H1 (cell line): ENCODE data around the gene TEX9. TPM values are rescaled to one million over a fixed set of nuclear protein-coding genes. Genes with fewer than 3 reads are reported as not detected.
A peak's percentile ranks its signal among the peaks of the same experiment; 100 is the strongest.

ENCODE experiments used
- BACH1 ChIP-seq: IDR thresholded peaks from 2 replicates; pipeline ENCODE4 v1.6.1; 2012; ENCODE audit warnings: low read length, improper control_type of control experiment
- CBX5 ChIP-seq: fragments of 300-800, 300-1000 bp; sonication (generic); IDR thresholded peaks from 2 replicates; pipeline ENCODE4 v1.7.1; 2016; ENCODE audit warnings: antibody characterized with exemption, low read length, low read depth
- CHD2 ChIP-seq: IDR thresholded peaks from 2 replicates; pipeline ENCODE4 v1.6.1; 2012; ENCODE audit warnings: low read length, improper control_type of control experiment
- CREB1 ChIP-seq: IDR thresholded peaks from 2 replicates; pipeline ENCODE4 v1.6.1; 2012; ENCODE audit warnings: inconsistent platforms
- CTBP2 ChIP-seq: IDR thresholded peaks from 2 replicates; pipeline ENCODE4 v1.7.0; 2011; ENCODE audit warnings: borderline replicate concordance, mild to moderate bottlenecking, moderate library complexity, mixed read lengths, low read length; ENCODE audit not compliant: insufficient read depth, insufficient read length
- EP300 ChIP-seq, 2 experiments: IDR thresholded peaks; 1 replicate in 1 of 2; 2 replicates in 1 of 2; pipeline ENCODE4 v1.6.1; 2011 to 2012; ENCODE audit warnings: low read depth in 2 of 2, low read length in 2 of 2, mild to moderate bottlenecking in 2 of 2, borderline replicate concordance in 1 of 2, inconsistent platforms in 1 of 2, moderate library complexity in 1 of 2
- HDAC2 ChIP-seq, 2 experiments: fragments of 300-600 bp in 1 of 2; sonication (generic) in 1 of 2; IDR thresholded peaks; 2 replicates each; pipeline ENCODE4 v1.6.1; 2011 to 2012; ENCODE audit warnings: low read depth in 2 of 2, low read length in 2 of 2, mild to moderate bottlenecking in 2 of 2, moderate library complexity in 2 of 2, borderline replicate concordance in 1 of 2, inconsistent platforms in 1 of 2
- KDM5A ChIP-seq: fragments of 200-600 bp; IDR thresholded peaks from 2 replicates; pipeline ENCODE4 v1.7.1; 2012; ENCODE audit warnings: mild to moderate bottlenecking, low read length, inconsistent platforms, mixed read lengths
- MAFK ChIP-seq: IDR thresholded peaks from 2 replicates; pipeline ENCODE4 v1.6.1; 2012; ENCODE audit warnings: low read depth, mild to moderate bottlenecking, improper control_type of control experiment, low read length
- MAX ChIP-seq: IDR thresholded peaks from 2 replicates; pipeline ENCODE4 v1.6.1; 2012; ENCODE audit warnings: inconsistent platforms
- PHF8 ChIP-seq: fragments of 200-600 bp; sonication (generic); conservative IDR thresholded peaks from 2 replicates; pipeline ENCODE4 v1.7.1; 2012; ENCODE audit warnings: low read depth, mild to moderate bottlenecking, inconsistent platforms, low read length, moderate library complexity
- RAD21 ChIP-seq, 2 experiments: IDR thresholded peaks in 1 of 2; conservative IDR thresholded peaks in 1 of 2; 2 replicates each; pipeline ENCODE4 v1.6.1; 2011; ENCODE audit warnings: low read depth in 2 of 2, low read length in 2 of 2, improper control_type of control experiment in 1 of 2, inconsistent platforms in 1 of 2, mild to moderate bottlenecking in 1 of 2, moderate library complexity in 1 of 2
- SIX5 ChIP-seq: IDR thresholded peaks from 2 replicates; pipeline ENCODE4 v1.6.1; 2011; ENCODE audit warnings: mild to moderate bottlenecking, low read depth, low read length
- SP1 ChIP-seq: IDR thresholded peaks from 2 replicates; pipeline ENCODE4 v1.6.1; 2011; ENCODE audit warnings: low read depth, low read length
- SP4 ChIP-seq: IDR thresholded peaks from 2 replicates; pipeline ENCODE4 v1.6.1; 2012; ENCODE audit warnings: low read length, inconsistent platforms
- SRF ChIP-seq: IDR thresholded peaks from 2 replicates; pipeline ENCODE4 v1.6.1; 2011; ENCODE audit warnings: mild to moderate bottlenecking, low read depth, low read length, moderate library complexity
- TAF1 ChIP-seq: IDR thresholded peaks from 2 replicates; pipeline ENCODE4 v1.6.1; 2011; ENCODE audit warnings: mild to moderate bottlenecking, low read depth, low read length
- TCF12 ChIP-seq: IDR thresholded peaks from 2 replicates; pipeline ENCODE4 v1.6.1; 2011; ENCODE audit warnings: low read depth, mild to moderate bottlenecking, low read length
- TEAD4 ChIP-seq: IDR thresholded peaks from 2 replicates; pipeline ENCODE4 v1.6.1; 2012; ENCODE audit warnings: low read depth, low read length, inconsistent platforms, mixed read lengths
- YY1 ChIP-seq: IDR thresholded peaks from 2 replicates; pipeline ENCODE4 v1.6.1; 2011; ENCODE audit warnings: low read depth, mild to moderate bottlenecking, low read length
- polyA plus RNA-seq, 7 experiments: library from polyadenylated mRNA; depleted of rRNA in 3 of 7; stranded (reverse) in 5 of 7; unstranded in 2 of 7; fragments of >200 nt in 5 of 7; fragments of 200-250 nt in 2 of 7; gene quantifications; 1 replicate in 5 of 7; 2 replicates in 1 of 7; 4 replicates in 1 of 7; pipeline versions ENCODE4 v1.2.1 to v1.2.3, GENCODE V29; 2011 to 2013; ENCODE audit warnings: missing spikeins in 2 of 7, mixed read lengths in 2 of 7
- total RNA-seq: library from RNA; stranded (reverse); fragmentation: NEBNext Ultra II Directional; extraction: Animal tissue kit (Norgen Biotek cat#: 25700); gene quantifications from 2 replicates; pipeline ENCODE4 v1.2.1, GENCODE V29; 2021
- TF ChIP-seq, protein P1 (sequence below): IDR thresholded peaks from 2 replicates; pipeline ENCODE4 v1.6.1; 2012; ENCODE audit warnings: inconsistent platforms
- TF ChIP-seq, protein P2 (sequence below), 3 experiments: IDR thresholded peaks; 1 replicate in 2 of 3; 2 replicates in 1 of 3; pipeline versions ENCODE4 v1.5.1 to v1.6.1; 2011; ENCODE audit warnings: low read length in 3 of 3, mild to moderate bottlenecking in 3 of 3, inconsistent platforms in 2 of 3, low read depth in 1 of 3, moderate library complexity in 1 of 3; ENCODE audit not compliant: insufficient read depth in 1 of 3; ENCODE audit errors: control extremely low read depth in 1 of 3

Gene TEX9
- total and polyA plus RNA-seq, 2 of the 8 experiments (the other 6 are each of a cell fraction or from before 2014, with no cell fraction given) = 3.4 to 12.3 TPM

- TF ChIP-seq RAD21 (IDR thresholded peaks at IDR 0.05 in 1 of 2, conservative IDR thresholded peaks at IDR 0.05 in 1 of 2; ENCODE audit: low read depth in 2 of 2, low read length in 2 of 2) (no peak), EP300 (IDR thresholded peaks at IDR 0.05; ENCODE audit: borderline replicate concordance in 1 of 2, low read depth in 2 of 2, low read length in 2 of 2) (no peak), YY1 (no peak), MAX (peak; percentile 89), CREB1 (0 out of 2 replicates have a peak, but pooled peaks have one; percentile 16), SRF (no peak), CTBP2 (no peak), PHF8 (peak; percentile 25; the same call in 1 of the 2 replicates), KDM5A (no peak), TAF1 (peak; percentile 74), MAFK (no peak; the same call in 1 of the 2 replicates), CBX5 (no peak), CHD2 (peak; percentile 69), HDAC2 (IDR thresholded peaks at IDR 0.05; ENCODE audit: borderline replicate concordance in 1 of 2, low read depth in 2 of 2, low read length in 2 of 2) (peak in 1 of 2 experiments; percentile 57; a peak in 2 of 4 replicates), SP4 (no peak), TCF12 (peak; percentile 95), SP1 (peak; percentile 95), TEAD4 (no peak), BACH1 (peak; percentile 35), SIX5 (no peak)
- TF ChIP-seq, protein P1, sequence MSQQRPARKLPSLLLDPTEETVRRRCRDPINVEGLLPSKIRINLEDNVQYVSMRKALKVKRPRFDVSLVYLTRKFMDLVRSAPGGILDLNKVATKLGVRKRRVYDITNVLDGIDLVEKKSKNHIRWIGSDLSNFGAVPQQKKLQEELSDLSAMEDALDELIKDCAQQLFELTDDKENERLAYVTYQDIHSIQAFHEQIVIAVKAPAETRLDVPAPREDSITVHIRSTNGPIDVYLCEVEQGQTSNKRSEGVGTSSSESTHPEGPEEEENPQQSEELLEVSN = peak; percentile 99
- TF ChIP-seq, protein P2, sequence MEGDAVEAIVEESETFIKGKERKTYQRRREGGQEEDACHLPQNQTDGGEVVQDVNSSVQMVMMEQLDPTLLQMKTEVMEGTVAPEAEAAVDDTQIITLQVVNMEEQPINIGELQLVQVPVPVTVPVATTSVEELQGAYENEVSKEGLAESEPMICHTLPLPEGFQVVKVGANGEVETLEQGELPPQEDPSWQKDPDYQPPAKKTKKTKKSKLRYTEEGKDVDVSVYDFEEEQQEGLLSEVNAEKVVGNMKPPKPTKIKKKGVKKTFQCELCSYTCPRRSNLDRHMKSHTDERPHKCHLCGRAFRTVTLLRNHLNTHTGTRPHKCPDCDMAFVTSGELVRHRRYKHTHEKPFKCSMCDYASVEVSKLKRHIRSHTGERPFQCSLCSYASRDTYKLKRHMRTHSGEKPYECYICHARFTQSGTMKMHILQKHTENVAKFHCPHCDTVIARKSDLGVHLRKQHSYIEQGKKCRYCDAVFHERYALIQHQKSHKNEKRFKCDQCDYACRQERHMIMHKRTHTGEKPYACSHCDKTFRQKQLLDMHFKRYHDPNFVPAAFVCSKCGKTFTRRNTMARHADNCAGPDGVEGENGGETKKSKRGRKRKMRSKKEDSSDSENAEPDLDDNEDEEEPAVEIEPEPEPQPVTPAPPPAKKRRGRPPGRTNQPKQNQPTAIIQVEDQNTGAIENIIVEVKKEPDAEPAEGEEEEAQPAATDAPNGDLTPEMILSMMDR (IDR thresholded peaks at IDR 0.05; ENCODE audit: control extremely low read depth in 1 of 3, insufficient read depth in 1 of 3, low read depth in 1 of 3, low read length in 3 of 3) = no peak
These were observed 99.8 kb downstream of the TEX9 start, which contains the start of gene MNS1 (continued) for GRCh38 chr15:56464893-56465520.
